ENCODE data around the gene LRRC4C. TPM values are rescaled to one million over a fixed set of nuclear protein-coding genes. Genes with fewer than 3 reads are reported as not detected.

Gene LRRC4C
- total and polyA plus RNA-seq, 2 donors (not counting 3 experiments of a cell fraction or from before 2014, with no cell fraction given), result not detected

DNA sequence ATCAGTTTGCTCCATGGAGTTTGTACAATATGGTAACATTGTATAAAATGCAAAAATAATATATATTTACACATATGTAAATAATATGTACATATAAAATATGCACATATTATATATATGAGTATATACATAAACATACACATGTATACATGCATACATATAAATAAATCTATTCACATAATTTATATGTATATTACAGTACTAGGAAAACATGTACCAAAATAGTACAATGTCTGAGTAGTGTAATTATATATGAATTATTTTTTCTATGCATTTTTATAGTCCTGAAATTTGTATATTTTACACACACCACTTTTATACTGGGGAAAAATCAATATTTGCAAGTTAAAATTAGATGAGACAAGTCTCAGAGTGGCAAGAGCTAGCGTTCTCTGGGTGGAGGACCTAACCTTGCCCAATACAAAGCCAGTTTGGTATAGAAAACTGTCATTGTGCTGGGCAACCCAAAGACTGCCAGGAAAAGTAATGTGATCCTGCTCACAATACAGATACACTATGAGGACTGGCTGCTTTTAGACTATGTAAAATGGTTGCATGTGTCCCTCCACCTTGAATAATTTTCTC, 889.4 kb downstream of the LRRC4C start:
- no peak overlapping the region for H3K4me3 ChIP-seq (replicated peaks in 1 of 3; ENCODE audit: insufficient read depth in 1 of 3, low read depth in 1 of 3, low read length in 3 of 3)
- DNase-seq (ENCODE audit: low read depth, low spot score) (no peak), FAIRE-seq (no peak)
- no peak for TF ChIP-seq JUN (IDR thresholded peaks at IDR 0.05; ENCODE audit: borderline replicate concordance, insufficient read depth, insufficient read length, low read depth)
- TF ChIP-seq POLR2A (IDR thresholded peaks at IDR 0.05; ENCODE audit: low read depth, low read length), result no peak
- TF ChIP-seq GATA2 (IDR thresholded peaks at IDR 0.05; ENCODE audit: insufficient read depth, insufficient read length, low read depth, low read length), result no peak
- no peak for TF ChIP-seq POLR2AphosphoS5 (IDR thresholded peaks at IDR 0.05; ENCODE audit: insufficient read depth, low read depth, low read length)
- TF ChIP-seq, protein P1, sequence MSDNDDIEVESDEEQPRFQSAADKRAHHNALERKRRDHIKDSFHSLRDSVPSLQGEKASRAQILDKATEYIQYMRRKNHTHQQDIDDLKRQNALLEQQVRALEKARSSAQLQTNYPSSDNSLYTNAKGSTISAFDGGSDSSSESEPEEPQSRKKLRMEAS (IDR thresholded peaks at IDR 0.05; ENCODE audit: insufficient read depth, insufficient read length), result no peak
- TF ChIP-seq FOS (IDR thresholded peaks at IDR 0.05; ENCODE audit: borderline replicate concordance, insufficient read depth, low read length), result no peak
- no peak for TF ChIP-seq EZH2 (IDR thresholded peaks at IDR 0.05; ENCODE audit: borderline replicate concordance, low read depth, low read length, severe bottlenecking)
- no peak for TF ChIP-seq MYC (IDR thresholded peaks at IDR 0.05; ENCODE audit: low read depth, low read length)
- no peak for TF ChIP-seq CTCF (IDR thresholded peaks at IDR 0.05; ENCODE audit: extremely low read depth in 1 of 2, insufficient read depth in 1 of 2, low read depth in 1 of 2, low read length in 2 of 2)
- no TSS peak for BruUV-seq (replicated peaks)
- no peak overlapping the region for H3K27ac ChIP-seq (ENCODE audit: insufficient read depth, low read depth, low read length)
- CTCF ChIA-PET, result no interaction called here
- H2AFZ ChIP-seq (ENCODE audit: low read depth, low read length), result no peak overlapping the region
- H3K9me3 ChIP-seq (replicated peaks; ENCODE audit: control insufficient read depth, insufficient read depth, low read length), result no peaks in the 10 kb centered on the region
- no peaks in the 10 kb centered on the region for H3K36me3 ChIP-seq (ENCODE audit: control insufficient read depth in 2 of 2, extremely low read depth in 1 of 2, insufficient read depth in 2 of 2, low read length in 2 of 2)
- dilution Hi-C loops (cut with MboI; ENCODE audit: extremely low pct_ligation_motif_present, low sequenced_read_pairs), result no loop called here
- H4K20me1 ChIP-seq (replicated peaks; ENCODE audit: control insufficient read depth, extremely low read depth, insufficient read depth, low read length), result no peaks in the 10 kb centered on the region
- H3K27me3 ChIP-seq (ENCODE audit: control insufficient read depth in 2 of 2, insufficient read depth in 2 of 2, low read length in 2 of 2), result no peaks in the 10 kb centered on the region
- no peak overlapping the region for H3K4me2 ChIP-seq (ENCODE audit: insufficient read depth, low read length)
- no peaks in the 10 kb centered on the region for H3K9me1 ChIP-seq (replicated peaks; ENCODE audit: control insufficient read depth, extremely low read depth, insufficient read depth, low read length)
- no peak overlapping the region for H3K9ac ChIP-seq (replicated peaks; ENCODE audit: extremely low read depth, insufficient read depth, low read length)
- intact Hi-C loops (cut with micrococcal nuclease), result no loop called here
- H3K79me2 ChIP-seq (ENCODE audit: control insufficient read depth, insufficient read depth, low read length), result no peaks in the 10 kb centered on the region
- H3K4me1 ChIP-seq (ENCODE audit: control insufficient read depth, extremely low read depth, insufficient read depth, low read length), result no peaks in the 10 kb centered on the region
- POLR2A ChIA-PET, result no interaction called here

Measured in endothelial cell of umbilical vein (primary cell).